Measurements from ENCODE around the gene BCL2L2.

BCL2L2 gene

GRCh38 chr14:23327947-23328744 lies 21.5 kb downstream of the BCL2L2 start:
- peak; percentile 88 for DNase-seq (ENCODE audit: low read depth)
- peak; percentile 88 for TF ChIP-seq CTCF (conservative IDR thresholded peaks at IDR 0.05; ENCODE audit: low read depth, low read length)
- H3K4me3 ChIP-seq (ENCODE audit: low read depth, low read length) = no peak overlapping the region

DNA sequence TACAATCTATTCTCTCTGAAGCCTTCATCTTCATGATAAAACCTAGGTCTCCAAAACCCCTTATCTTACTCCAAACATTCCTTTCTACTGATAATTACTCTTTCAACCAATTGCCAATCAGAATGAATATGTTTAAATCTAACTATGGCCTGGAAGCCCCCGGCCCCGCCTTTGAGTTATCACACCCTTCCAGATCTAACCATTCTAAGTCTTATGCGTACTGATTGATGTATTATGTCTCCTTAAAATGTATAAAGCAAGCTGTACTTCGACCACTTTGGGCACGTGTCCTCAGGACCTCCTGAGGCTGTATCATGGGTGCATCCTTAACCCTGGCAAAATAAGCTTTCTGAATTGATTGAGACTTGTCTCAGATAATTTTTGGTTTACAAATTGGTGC lies 29.0 kb downstream of the BCL2L2 start:
- TF ChIP-seq CTCF (conservative IDR thresholded peaks at IDR 0.05; ENCODE audit: low read depth, low read length) = no peak
- DNase-seq (ENCODE audit: low read depth) = no peak
- H3K4me3 ChIP-seq (ENCODE audit: low read depth, low read length) = no peak overlapping the region

GRCh38 chr14:23339506-23340268 lies 33.1 kb downstream of the BCL2L2 start:
- H3K4me3 ChIP-seq (ENCODE audit: low read depth, low read length) = no peak overlapping the region
- TF ChIP-seq CTCF (conservative IDR thresholded peaks at IDR 0.05; ENCODE audit: low read depth, low read length) = no peak
- no peak for DNase-seq (ENCODE audit: low read depth)

DNA sequence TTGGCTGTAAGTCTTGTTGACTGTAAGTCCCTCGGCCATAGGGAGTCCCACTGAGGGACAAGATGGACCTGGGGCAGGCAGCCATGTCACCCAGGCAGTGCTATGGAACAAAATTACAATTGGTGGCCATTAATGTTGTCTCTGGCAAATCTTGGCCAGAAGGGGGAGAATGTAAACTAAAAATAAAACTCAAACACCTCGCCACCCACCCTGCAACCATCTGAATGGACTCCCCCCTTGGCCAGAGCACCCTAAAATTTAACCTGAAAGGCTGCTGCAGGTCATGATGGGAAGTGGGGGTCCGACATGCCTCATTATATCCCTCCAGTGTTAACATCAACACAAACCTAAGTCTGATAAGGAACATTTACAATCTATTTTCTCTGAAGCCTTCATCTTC lies 37.8 kb downstream of the BCL2L2 start:
- peak; percentile 41 for TF ChIP-seq CTCF (conservative IDR thresholded peaks at IDR 0.05; ENCODE audit: low read depth, low read length)
- no peak for DNase-seq (ENCODE audit: low read depth)
- no peak overlapping the region for H3K4me3 ChIP-seq (ENCODE audit: low read depth, low read length)

DNA sequence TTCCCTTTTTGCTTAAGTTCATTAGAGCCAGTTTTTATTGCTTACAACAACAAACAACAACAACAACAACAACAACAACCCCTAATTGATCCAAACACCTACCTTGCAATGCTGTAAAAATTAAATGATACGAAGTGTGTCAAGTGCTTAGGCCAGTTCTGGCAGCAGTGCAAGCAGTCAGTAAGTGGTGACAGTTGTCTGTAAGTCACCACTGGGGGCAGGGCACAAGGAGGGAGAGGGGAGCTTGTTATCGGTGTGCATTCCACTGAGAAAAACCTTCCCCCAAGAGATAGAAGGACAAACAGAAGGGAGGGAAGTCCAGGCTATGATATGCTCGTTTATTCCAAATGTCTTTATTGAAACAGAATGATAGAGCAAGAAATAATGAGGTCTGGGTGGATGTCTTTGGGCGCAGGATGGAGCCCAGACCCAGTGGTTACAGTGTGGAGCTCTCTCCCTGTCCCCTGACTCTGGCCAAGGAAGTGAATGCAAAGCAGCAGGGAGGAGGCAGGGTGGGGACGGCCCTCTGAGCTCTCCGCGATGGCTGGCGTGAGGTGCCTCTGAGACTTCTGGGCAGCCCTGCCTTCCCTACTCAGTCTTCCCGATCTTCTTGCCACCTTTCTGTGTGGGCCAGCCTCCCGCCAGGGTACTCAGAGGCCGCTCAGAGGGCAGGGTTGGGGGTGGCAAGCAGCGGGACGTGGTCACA lies 39.5 kb downstream of the BCL2L2 start:
- no peak for TF ChIP-seq CTCF (conservative IDR thresholded peaks at IDR 0.05; ENCODE audit: low read depth, low read length)
- no peak overlapping the region for H3K4me3 ChIP-seq (ENCODE audit: low read depth, low read length)
- no peak for DNase-seq (ENCODE audit: low read depth)

DNA sequence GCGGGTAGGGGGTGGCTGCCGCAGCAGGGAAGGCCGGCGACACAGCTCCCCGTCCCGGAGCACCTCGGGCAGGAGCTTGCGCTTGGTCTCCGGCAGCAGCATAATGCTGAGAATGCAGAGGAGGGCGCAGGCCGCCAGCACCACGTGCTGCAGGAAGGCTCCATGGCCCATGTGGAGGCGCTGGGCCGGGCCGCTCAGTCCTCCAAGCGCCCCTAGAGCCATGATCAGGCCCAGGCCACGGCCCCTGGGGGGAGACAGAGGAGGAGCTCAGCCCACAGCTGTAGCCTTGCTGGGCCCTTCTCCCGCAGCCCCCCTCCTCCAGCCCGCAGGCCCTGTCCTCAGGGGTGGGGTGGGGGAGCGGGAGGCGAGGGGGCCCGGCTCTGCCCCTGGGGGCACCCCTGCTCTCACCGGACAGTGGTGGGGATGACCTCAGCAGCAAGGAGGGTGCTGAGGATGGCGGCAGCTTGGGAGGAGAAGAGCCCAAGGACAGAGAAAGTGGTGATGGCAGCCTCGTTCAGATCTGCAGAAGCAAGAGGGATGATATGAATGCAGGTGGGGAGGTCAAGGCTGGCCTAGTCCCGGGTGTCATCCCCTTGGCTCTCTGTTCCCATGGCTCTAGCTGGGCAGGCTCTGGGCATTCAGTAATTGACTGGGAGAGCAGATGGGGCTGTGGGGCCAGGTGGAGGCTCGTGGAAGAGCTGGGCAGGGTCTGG lies 40.2 kb downstream of the BCL2L2 start:
- no peak for DNase-seq (ENCODE audit: low read depth)
- no peak for TF ChIP-seq CTCF (conservative IDR thresholded peaks at IDR 0.05; ENCODE audit: low read depth, low read length)
- H3K4me3 ChIP-seq (ENCODE audit: low read depth, low read length) = no peak overlapping the region

All from choroid plexus epithelial cell (primary cell).